Activated CD4-positive, CD25-positive, alpha-beta regulatory T cell treated with anti-CD3 and anti-CD28 coated beads, Interleukin-2, amount 50 U/mL, for 72 hours (primary cell): ENCODE data around the gene ZNF488.

Experiments used
- DNase-seq: peaks from one replicate; pipeline ENCODE4 v3.0.0; 2021

Gene ZNF488

DNA sequence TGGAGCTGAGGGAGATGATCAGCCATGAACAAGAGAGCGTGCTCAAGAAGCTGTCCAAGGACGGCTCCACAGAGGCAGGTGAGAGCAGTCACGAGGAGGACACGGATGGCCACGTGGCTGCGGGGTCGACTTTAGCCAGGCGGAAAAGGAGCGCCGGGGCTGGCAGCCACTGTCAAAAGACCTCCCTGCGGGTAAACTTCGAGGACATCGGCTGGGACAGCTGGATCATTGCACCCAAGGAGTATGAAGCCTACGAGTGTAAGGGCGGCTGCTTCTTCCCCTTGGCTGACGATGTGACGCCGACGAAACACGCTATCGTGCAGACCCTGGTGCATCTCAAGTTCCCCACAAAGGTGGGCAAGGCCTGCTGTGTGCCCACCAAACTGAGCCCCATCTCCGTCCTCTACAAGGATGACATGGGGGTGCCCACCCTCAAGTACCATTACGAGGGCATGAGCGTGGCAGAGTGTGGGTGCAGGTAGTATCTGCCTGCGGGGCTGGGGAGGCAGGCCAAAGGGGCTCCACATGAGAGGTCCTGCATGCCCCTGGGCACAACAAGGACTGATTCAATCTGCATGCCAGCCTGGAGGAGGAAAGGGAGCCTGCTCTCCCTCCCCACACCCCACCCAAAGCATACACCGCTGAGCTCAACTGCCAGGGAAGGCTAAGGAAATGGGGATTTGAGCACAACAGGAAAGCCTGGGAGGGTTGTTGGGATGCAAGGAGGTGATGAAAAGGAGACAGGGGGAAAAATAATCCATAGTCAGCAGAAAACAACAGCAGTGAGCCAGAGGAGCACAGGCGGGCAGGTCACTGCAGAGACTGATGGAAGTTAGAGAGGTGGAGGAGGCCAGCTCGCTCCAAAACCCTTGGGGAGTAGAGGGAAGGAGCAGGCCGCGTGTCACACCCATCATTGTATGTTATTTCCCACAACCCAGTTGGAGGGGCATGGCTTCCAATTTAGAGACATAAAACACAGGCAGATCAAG, 58.5 kb downstream of the ZNF488 start:
- DNase-seq, result peak; percentile 21

DNA sequence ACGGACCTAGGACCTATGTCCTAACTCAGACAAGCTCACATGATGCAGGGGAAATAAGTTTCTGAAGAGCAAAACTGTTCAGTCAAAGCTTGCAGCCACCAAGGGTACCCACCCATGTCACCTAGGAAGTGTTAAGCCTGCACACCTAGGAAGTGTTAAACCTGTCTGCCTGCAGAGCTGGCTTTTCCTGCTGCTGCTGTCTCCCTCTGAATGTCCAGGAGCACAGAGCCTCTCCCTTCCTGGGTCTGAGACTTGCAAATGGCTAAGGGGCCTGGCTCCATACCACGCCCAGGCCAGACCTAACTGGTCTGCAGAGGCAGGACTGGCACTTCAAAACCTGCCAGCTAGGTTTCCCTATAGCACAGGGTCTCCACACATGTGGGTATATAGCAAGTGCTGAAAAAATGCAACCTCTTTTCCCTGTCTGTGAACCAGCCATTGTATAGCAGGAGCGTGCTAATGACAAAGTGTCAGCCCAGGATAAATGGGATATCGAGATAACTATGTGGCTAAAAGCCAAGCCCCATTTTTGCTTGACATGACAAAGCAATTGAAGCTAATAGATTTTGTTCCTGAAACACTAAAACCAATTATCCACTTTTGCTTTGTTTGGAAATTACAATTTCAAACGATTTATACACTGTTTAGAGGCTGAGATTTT, 60.3 kb downstream of the ZNF488 start:
- peak; percentile 14 for DNase-seq

DNA sequence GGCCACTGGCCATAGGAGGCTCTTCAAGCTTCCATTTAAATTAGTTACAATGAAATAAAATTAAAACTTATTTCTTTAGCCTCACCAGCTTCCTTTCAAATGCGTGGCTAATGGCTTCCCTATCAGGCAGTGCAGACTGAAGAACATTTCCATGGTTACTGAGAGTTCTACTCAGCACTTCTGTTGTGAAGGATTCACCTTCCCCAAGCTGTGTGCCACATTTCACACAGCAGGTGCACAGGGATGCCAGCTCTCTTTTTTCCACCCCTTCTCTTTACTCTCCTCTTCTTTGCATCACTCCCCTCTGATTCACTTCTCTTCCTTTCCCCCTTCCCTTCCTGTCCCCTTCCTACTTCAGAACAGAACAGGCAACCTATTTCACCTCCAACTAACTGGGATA, 61.0 kb downstream of the ZNF488 start:
- DNase-seq, result no peak

DNA sequence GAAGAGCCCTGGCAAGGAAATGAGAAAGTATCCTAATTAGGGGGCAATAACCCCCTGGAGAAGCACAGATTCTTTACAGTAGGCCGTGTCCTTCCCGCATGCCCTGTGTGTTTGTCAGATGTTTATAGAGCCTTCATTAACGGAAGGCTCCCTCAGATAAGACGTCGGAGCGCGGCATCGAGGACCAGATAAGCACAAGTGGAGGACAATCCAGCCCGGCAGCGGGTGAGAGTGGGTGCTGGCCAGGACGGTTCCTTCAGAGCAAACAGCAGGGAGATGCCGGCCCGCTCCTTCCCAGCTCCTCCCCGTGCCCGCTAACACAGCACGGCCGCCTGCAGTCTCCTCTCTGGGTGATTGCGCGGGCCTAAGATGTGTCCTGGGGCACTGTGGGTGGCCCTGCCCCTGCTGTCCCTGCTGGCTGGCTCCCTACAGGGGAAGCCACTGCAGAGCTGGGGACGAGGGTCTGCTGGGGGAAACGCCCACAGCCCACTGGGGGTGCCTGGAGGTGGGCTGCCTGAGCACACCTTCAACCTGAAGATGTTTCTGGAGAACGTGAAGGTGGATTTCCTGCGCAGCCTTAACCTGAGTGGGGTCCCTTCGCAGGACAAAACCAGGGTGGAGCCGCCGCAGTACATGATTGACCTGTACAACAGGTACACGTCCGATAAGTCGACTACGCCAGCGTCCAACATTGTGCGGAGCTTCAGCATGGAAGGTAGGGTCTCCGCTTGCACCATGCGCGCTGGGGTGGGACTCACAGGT, 61.6 kb downstream of the ZNF488 start, which contains the start of gene GDF2:
Gene GDF2 (plus strand): TSS at position 155 of the 762 bp plus-strand sequence. CDS start 215 bp downstream, at position 370.
- peak; percentile 21 for DNase-seq

DNA sequence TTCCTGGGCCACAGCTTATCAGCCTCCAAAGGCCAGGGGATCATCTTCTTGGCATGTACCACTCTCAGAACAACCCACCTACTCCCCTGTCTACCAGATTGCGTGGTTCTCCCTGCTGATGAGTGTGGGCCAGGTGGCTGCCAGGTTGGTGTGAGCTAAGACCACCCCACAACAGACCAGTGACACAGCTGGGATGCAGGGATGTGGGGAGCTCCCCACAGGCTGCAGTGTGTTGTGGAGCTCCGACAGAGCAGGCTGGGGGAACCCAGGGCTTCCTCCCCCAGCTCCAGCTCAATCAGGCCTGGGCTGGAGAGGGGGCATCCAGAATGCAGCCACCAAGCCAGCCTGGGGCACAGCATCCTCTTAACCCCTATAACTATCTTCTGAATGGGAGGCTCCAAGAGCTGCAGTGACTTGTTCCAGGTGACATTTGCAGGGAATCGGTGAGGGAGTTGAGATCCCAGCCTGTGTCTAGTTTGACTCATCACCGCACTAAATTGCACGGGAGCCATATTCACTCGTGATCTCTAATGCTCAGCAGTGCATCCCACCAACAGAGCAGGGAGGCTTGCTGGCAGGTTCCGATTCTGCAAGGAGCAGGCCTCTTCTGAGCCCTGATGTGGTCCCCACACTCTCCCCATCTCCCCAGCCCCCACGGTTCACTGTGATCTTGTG, 62.4 kb downstream of the ZNF488 start:
- DNase-seq, result peak; percentile 12

DNA sequence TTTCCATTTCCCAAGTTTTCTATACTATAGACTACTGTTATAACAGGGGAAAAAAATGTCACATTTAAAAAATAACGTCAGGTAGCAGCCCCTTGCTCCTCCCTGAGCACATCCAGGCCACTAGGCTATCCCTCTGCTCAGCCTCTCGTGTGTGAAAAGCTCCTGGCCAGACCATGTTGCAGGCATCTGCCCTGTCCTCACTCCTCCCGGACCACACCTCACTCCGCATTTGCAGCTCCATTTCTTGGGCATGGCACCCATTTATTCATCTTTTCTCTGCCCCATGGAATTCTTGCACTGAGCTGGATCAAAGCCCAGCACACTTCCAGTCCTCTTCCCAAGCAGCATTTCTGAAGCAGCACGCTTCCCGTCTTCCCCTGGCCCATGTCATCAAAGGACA, 63.3 kb downstream of the ZNF488 start:
- no peak for DNase-seq

DNA sequence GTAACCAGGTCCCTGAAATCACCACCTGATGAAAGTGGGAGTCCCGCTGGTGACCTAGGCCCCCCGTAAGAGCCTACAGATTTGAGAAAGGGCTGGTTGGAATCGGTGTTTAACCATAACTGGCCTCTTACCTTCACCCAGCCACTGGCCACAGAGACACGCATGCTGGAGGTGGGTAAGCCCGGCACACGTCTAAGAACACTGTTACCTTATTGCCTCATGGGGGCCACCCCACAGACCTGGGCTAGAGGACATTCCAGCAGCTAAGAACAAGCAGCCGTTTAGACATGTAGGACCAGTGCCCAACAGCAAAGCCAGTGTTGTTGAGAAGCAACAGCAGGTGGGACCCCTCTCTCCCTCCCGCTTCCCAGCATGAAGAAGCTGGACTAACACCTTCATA, 64.3 kb downstream of the ZNF488 start:
- no peak for DNase-seq

DNA sequence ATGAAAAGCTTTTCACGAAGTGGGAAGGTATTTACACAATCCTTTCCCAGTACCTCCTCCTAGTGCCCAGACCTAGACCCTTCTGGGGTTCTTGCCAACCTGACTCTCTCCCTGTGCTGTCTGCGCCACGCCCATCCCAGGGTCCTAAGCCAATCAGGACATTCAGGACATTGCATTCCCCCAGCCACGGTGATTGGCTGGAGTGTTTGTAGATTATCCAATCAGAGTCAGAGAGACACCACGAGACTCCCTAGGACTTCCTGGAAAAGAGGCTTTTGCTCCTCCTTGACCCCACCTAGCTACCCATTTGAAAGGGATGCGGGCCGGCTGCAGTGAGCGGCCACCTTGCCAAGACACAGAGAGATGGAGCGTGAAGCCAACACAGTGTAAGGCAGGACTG, 65.4 kb downstream of the ZNF488 start:
- DNase-seq, result no peak

DNA sequence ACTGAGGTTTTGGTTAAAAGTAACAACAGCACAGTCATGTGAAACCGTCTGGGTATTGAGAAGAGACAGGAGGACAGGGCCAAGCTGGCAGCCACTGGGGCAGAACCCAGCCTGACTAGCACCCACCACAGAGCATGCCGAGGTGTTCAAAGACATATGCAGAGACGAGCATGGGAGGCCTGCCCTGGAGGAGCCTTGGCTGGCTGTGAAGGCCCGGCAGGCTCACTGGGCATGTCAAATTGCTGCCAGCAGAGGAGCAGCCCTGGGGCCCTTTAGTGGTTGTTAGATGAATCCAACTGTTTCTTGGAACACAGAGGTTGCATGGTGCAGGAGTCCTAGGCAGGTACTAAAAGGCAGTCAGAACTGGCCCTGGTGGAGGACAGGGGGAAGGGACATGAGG, 66.8 kb downstream of the ZNF488 start:
- no peak for DNase-seq

DNA sequence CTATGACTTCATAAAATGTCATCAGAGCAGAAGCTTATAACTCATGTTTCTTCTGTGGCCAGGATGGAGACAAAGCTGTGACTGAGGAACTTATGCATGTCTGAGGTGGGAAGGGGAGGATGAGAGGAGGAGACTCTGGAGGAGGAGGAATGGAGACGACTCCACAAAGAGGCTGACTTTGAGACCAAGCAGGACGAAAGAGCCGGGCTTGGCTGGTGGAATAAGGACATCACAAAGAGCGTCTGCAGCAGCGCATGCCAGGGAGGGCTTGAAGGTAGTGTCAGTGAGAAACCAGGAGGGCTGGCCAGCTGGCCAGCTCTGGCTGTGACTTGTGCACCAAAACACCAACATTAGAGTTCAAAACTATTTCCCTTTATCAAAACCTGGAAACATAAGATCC, 68.0 kb downstream of the ZNF488 start:
- no peak for DNase-seq
